HEK293 (cell line): ENCODE results near the gene MPHOSPH9.

Experiments
- HIC1 ChIP-seq: fragments of 450-650 bp; formaldehyde crosslinking; IDR thresholded peaks from 2 replicates; pipeline ENCODE4 v1.5.1; 2016; ENCODE audit warnings: missing biosample characterization, missing genetic modification characterization
- HOXA7 ChIP-seq: sonication (generic); formaldehyde crosslinking; IDR thresholded peaks from 2 replicates; pipeline ENCODE4 v1.8.1; 2022; ENCODE audit warnings: missing genetic modification reagents, borderline replicate concordance
- KLF16 ChIP-seq: fragments of 450-650 bp; formaldehyde crosslinking; IDR thresholded peaks from 2 replicates; pipeline ENCODE4 v1.5.1; 2017; ENCODE audit warnings: missing biosample characterization, missing genetic modification characterization
- KLF17 ChIP-seq: fragments of 450-650 bp; formaldehyde crosslinking; IDR thresholded peaks from 2 replicates; pipeline ENCODE4 v1.5.1; 2016; ENCODE audit warnings: missing biosample characterization, missing genetic modification characterization
- PBX3 ChIP-seq: sonication (generic); formaldehyde crosslinking; IDR thresholded peaks from 2 replicates; pipeline ENCODE4 v1.8.1; 2022; ENCODE audit warnings: mild to moderate bottlenecking, moderate library complexity, missing genetic modification reagents
- PRDM2 ChIP-seq: fragments of 450-650 bp; formaldehyde crosslinking; IDR thresholded peaks from 2 replicates; pipeline ENCODE4 v1.5.1; 2016; ENCODE audit warnings: missing biosample characterization, missing genetic modification characterization, borderline replicate concordance
- PRDM4 ChIP-seq: fragments of 450-650 bp; formaldehyde crosslinking; IDR thresholded peaks from 2 replicates; pipeline ENCODE4 v1.5.1; 2017; ENCODE audit warnings: missing biosample characterization, missing genetic modification characterization
- ZBTB1 ChIP-seq: fragments of 450-650 bp; formaldehyde crosslinking; IDR thresholded peaks from 2 replicates; pipeline ENCODE4 v1.5.1; 2016; ENCODE audit warnings: missing biosample characterization, missing genetic modification characterization
- ZBTB17 ChIP-seq: fragments of 450-650 bp; formaldehyde crosslinking; IDR thresholded peaks from 2 replicates; pipeline ENCODE4 v1.5.1; 2016; ENCODE audit warnings: missing biosample characterization, missing genetic modification characterization
- ZFP37 ChIP-seq: fragments of 450-650 bp; formaldehyde crosslinking; IDR thresholded peaks from 2 replicates; pipeline ENCODE4 v1.5.1; 2016; ENCODE audit warnings: missing biosample characterization, missing genetic modification characterization
- ZNF157 ChIP-seq: fragments of 450-650 bp; formaldehyde crosslinking; IDR thresholded peaks from 2 replicates; pipeline ENCODE4 v1.5.1; 2016; ENCODE audit warnings: missing biosample characterization, missing genetic modification characterization
- ZNF174 ChIP-seq: fragments of 450-650 bp; formaldehyde crosslinking; IDR thresholded peaks from 2 replicates; pipeline ENCODE4 v1.5.0; 2017; ENCODE audit warnings: missing biosample characterization, mild to moderate bottlenecking, missing genetic modification characterization
- ZNF18 ChIP-seq: fragments of 450-650 bp; formaldehyde crosslinking; IDR thresholded peaks from 2 replicates; pipeline ENCODE4 v1.5.1; 2016; ENCODE audit warnings: missing biosample characterization, missing genetic modification characterization
- ZNF223 ChIP-seq: fragments of 450-650 bp; formaldehyde crosslinking; IDR thresholded peaks from 2 replicates; pipeline ENCODE4 v1.5.1; 2016; ENCODE audit warnings: missing biosample characterization, missing genetic modification characterization
- ZNF239 ChIP-seq: fragments of 450-650 bp; formaldehyde crosslinking; IDR thresholded peaks from 2 replicates; pipeline ENCODE4 v1.5.1; 2016; ENCODE audit warnings: missing biosample characterization, missing genetic modification characterization
- ZNF266 ChIP-seq: fragments of 450-650 bp; formaldehyde crosslinking; IDR thresholded peaks from 2 replicates; pipeline ENCODE4 v1.5.1; 2016; ENCODE audit warnings: missing biosample characterization, missing genetic modification characterization, low read depth
- ZNF48 ChIP-seq: fragments of 450-650 bp; formaldehyde crosslinking; IDR thresholded peaks from 2 replicates; pipeline ENCODE4 v1.5.1; 2016; ENCODE audit warnings: missing biosample characterization, missing genetic modification characterization
- ZNF514 ChIP-seq: fragments of 450-650 bp; formaldehyde crosslinking; IDR thresholded peaks from 2 replicates; pipeline ENCODE4 v1.5.1; 2016; ENCODE audit warnings: missing biosample characterization, missing genetic modification characterization
- ZNF530 ChIP-seq: fragments of 450-650 bp; formaldehyde crosslinking; IDR thresholded peaks from 2 replicates; pipeline ENCODE4 v1.5.1; 2016; ENCODE audit warnings: low read depth, missing biosample characterization, missing genetic modification characterization
- ZNF558 ChIP-seq: fragments of 450-650 bp; formaldehyde crosslinking; IDR thresholded peaks from 2 replicates; pipeline ENCODE4 v1.5.1; 2016; ENCODE audit warnings: missing biosample characterization, missing genetic modification characterization
- ZNF626 ChIP-seq: fragments of 450-650 bp; sonication (Bioruptor Pico); formaldehyde crosslinking; IDR thresholded peaks from 2 replicates; pipeline ENCODE4 v1.5.1; 2018; ENCODE audit warnings: missing biosample characterization, missing genetic modification characterization, inconsistent platforms
- ZNF645 ChIP-seq: fragments of 450-650 bp; formaldehyde crosslinking; IDR thresholded peaks from 2 replicates; pipeline ENCODE4; 2016; ENCODE audit warnings: missing biosample characterization, missing genetic modification characterization
- ZNF670 ChIP-seq: fragments of 450-650 bp; formaldehyde crosslinking; IDR thresholded peaks from 2 replicates; pipeline ENCODE4 v1.5.1; 2016; ENCODE audit warnings: missing biosample characterization, missing genetic modification characterization, low read depth
- ZNF677 ChIP-seq: fragments of 450-650 bp; IDR thresholded peaks from 2 replicates; pipeline ENCODE4 v1.5.0; 2018; ENCODE audit warnings: missing biosample characterization, mild to moderate bottlenecking, missing genetic modification characterization, moderate library complexity

MPHOSPH9 gene

GRCh38 chr12:123232807-123233504, at the start of gene MPHOSPH9, which contains the start of gene MTRFR (continued):
- TF ChIP-seq PBX3 (CRISPR knock-in tag) (peak; percentile 89), PRDM4 (tag by site-specific recombination) (peak; percentile 73), PRDM2 (tag by site-specific recombination) (no peak; the same call in 1 of the 2 replicates), ZNF677 (tag by site-specific recombination) (no peak), ZNF18 (tag by site-specific recombination) (0 out of 2 replicates have a peak, but pooled peaks have one; percentile 35), ZBTB17 (0 out of 2 replicates have a peak, but pooled peaks have one; percentile 71), ZNF558 (tag by site-specific recombination) (no peak), KLF17 (tag by site-specific recombination) (peak; percentile 99), ZFP37 (tag by site-specific recombination) (peak; percentile 95), ZNF514 (tag by site-specific recombination) (no peak), ZNF223 (tag by site-specific recombination) (no peak), ZNF239 (tag by site-specific recombination) (no peak; the same call in 1 of the 2 replicates), HOXA7 (no peak), ZBTB1 (tag by site-specific recombination) (no peak), ZNF645 (tag by site-specific recombination) (no peak), KLF16 (tag by site-specific recombination) (peak; percentile 98), ZNF626 (tag by site-specific recombination) (no peak), ZNF48 (no peak), HIC1 (tag by site-specific recombination) (peak; percentile 29; the same call in 1 of the 2 replicates), ZNF266 (tag by site-specific recombination) (no peak), ZNF530 (no peak), ZNF157 (tag by site-specific recombination) (no peak), ZNF174 (tag by site-specific recombination) (no peak), ZNF670 (tag by site-specific recombination) (no peak)
